NB4 (cell line): ENCODE measurements around the gene SEPTIN10.

Source experiments
- POLR2A ChIP-seq: IDR thresholded peaks from 2 replicates; pipeline ENCODE4 v1.6.1; 2011; ENCODE audit warnings: mild to moderate bottlenecking; ENCODE audit not compliant: insufficient read length; ENCODE audit errors: extremely low read depth
- TF ChIP-seq, protein P1 (sequence below): IDR thresholded peaks from one replicate; pipeline ENCODE4 v1.5.1; 2012; ENCODE audit warnings: low read depth, low read length

GRCh38 chr2:109547280-109547679, 66.5 kb downstream of the SEPTIN10 start:
- TF ChIP-seq, protein P1, sequence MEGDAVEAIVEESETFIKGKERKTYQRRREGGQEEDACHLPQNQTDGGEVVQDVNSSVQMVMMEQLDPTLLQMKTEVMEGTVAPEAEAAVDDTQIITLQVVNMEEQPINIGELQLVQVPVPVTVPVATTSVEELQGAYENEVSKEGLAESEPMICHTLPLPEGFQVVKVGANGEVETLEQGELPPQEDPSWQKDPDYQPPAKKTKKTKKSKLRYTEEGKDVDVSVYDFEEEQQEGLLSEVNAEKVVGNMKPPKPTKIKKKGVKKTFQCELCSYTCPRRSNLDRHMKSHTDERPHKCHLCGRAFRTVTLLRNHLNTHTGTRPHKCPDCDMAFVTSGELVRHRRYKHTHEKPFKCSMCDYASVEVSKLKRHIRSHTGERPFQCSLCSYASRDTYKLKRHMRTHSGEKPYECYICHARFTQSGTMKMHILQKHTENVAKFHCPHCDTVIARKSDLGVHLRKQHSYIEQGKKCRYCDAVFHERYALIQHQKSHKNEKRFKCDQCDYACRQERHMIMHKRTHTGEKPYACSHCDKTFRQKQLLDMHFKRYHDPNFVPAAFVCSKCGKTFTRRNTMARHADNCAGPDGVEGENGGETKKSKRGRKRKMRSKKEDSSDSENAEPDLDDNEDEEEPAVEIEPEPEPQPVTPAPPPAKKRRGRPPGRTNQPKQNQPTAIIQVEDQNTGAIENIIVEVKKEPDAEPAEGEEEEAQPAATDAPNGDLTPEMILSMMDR, result no peak
- no peak for TF ChIP-seq POLR2A
